HCT116 (cell line): Measurements from ENCODE around the gene EXOC4.

Experiments used
- CEBPB ChIP-seq: IDR thresholded peaks from 2 replicates; pipeline ENCODE4 v1.6.1; 2012; ENCODE audit warnings: low read depth
- EZH2 ChIP-seq: fragments of 200-600 bp; sonication (generic); IDR thresholded peaks from 2 replicates; pipeline ENCODE4 v1.6.1; 2017; ENCODE audit warnings: antibody characterized with exemption, mixed run types
- JUND ChIP-seq: IDR thresholded peaks from 2 replicates; pipeline ENCODE4 v1.6.1; 2012
- POLR2A ChIP-seq: IDR thresholded peaks from 2 replicates; pipeline ENCODE4 v1.7.0; 2011; ENCODE audit warnings: borderline replicate concordance; ENCODE audit not compliant: insufficient read depth, insufficient read length; ENCODE audit errors: extremely low read depth
- POLR2AphosphoS5 ChIP-seq: IDR thresholded peaks from 2 replicates; pipeline ENCODE4 v1.6.1; 2011; ENCODE audit warnings: mild to moderate bottlenecking, low read depth, low read length, moderate library complexity
- SP1 ChIP-seq: IDR thresholded peaks from 2 replicates; pipeline ENCODE4 v1.6.1; 2012; ENCODE audit warnings: low read depth
- ZNF274 ChIP-seq: fragments of 200-500 bp; sonication (Bioruptor generic); IDR thresholded peaks from 2 replicates; pipeline ENCODE4 v1.6.1; 2014; ENCODE audit warnings: mild to moderate bottlenecking, low read depth, low read length, inconsistent platforms
- TF ChIP-seq, protein P1 (sequence below), 3 experiments: fragments of 200-600 bp in 1 of 3; sonication (generic) in 1 of 3; IDR thresholded peaks in 2 of 3; conservative IDR thresholded peaks in 1 of 3; 2 replicates each; pipeline ENCODE4 v1.5.1; 2012 to 2017; ENCODE audit warnings: low read depth in 2 of 3, low read length in 2 of 3, antibody characterized with exemption in 1 of 3, borderline replicate concordance in 1 of 3, control low read depth in 1 of 3, mild to moderate bottlenecking in 1 of 3, mixed read lengths in 1 of 3, mixed run types in 1 of 3, moderate library complexity in 1 of 3; ENCODE audit not compliant: insufficient read depth in 1 of 3
- TF ChIP-seq, protein P2 (sequence below): IDR thresholded peaks from 2 replicates; pipeline ENCODE4 v1.6.1; 2012

- no peak for TF ChIP-seq CEBPB
- TF ChIP-seq JUND: no peak
- TF ChIP-seq, protein P1, sequence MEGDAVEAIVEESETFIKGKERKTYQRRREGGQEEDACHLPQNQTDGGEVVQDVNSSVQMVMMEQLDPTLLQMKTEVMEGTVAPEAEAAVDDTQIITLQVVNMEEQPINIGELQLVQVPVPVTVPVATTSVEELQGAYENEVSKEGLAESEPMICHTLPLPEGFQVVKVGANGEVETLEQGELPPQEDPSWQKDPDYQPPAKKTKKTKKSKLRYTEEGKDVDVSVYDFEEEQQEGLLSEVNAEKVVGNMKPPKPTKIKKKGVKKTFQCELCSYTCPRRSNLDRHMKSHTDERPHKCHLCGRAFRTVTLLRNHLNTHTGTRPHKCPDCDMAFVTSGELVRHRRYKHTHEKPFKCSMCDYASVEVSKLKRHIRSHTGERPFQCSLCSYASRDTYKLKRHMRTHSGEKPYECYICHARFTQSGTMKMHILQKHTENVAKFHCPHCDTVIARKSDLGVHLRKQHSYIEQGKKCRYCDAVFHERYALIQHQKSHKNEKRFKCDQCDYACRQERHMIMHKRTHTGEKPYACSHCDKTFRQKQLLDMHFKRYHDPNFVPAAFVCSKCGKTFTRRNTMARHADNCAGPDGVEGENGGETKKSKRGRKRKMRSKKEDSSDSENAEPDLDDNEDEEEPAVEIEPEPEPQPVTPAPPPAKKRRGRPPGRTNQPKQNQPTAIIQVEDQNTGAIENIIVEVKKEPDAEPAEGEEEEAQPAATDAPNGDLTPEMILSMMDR (IDR thresholded peaks at IDR 0.05 in 2 of 3, conservative IDR thresholded peaks at IDR 0.05 in 1 of 3; ENCODE audit: borderline replicate concordance in 1 of 3, insufficient read depth in 1 of 3, low read depth in 2 of 3, low read length in 2 of 3): no peak
- TF ChIP-seq POLR2A: no peak
- TF ChIP-seq EZH2: no peak
- no peak for TF ChIP-seq POLR2AphosphoS5
- TF ChIP-seq SP1: no peak
- no peak for TF ChIP-seq ZNF274
- TF ChIP-seq, protein P2, sequence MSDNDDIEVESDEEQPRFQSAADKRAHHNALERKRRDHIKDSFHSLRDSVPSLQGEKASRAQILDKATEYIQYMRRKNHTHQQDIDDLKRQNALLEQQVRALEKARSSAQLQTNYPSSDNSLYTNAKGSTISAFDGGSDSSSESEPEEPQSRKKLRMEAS: no peak
These were observed 461.8 kb downstream of the EXOC4 start for GRCh38 chr7:133714654-133715053.
